Bone marrow (tissue), 2 donors: Measurements from ENCODE around the gene ACAD11.
"Not testable (repeated sequence)": the region's sequence is repeated elsewhere in the genome, so short reads cannot be mapped to it uniquely, and the experiment has no call there.

Experiments used
- DNase-seq, 2 donors: peaks; one replicate each; lab custom pipeline; 2025; lab: John Stamatoyannopoulos, UW

Gene ACAD11

GRCh38 chr3:132652640-132653270 is 6.9 kb downstream of the ACAD11 start:
- DNase-seq, result no peak

GRCh38 chr3:132650153-132650552 is 9.5 kb downstream of the ACAD11 start:
- no peak for DNase-seq

DNA sequence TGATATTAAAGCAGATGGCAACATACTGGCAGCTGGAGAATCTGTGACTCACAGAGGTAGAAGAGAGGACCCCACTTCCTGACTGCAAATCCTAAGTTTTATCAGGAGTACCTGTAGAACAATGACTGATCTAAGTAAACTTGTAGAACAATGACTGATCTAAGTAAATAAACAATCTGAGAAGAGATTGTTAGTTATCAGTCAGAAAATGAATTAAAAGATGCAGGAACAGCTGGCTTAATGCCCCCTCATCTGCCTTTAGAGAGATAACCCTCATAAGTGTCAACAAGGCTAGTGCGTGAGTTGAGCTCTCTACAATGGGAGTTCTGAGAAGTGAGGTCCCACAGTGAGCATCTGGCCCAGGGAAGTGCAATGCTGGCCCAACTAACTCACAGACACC is 14.6 kb downstream of the ACAD11 start:
- DNase-seq, result no peak

GRCh38 chr3:132643366-132643765 is 16.2 kb downstream of the ACAD11 start:
- DNase-seq, result no peak

DNA sequence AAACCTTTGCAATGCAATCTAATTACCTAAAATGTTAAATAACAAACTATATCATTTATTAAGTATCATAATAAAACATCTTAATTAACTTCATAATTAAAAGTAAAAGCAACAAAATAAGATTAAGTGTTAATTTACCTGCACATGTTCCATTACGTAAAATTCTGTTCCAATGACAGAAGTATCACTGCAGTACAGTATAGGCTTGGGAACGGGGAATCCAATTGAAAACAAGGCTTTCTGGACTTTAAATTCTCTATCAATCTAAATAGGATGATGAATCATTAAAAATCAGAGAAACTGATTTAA is 17.1 kb downstream of the ACAD11 start:
- no peak for DNase-seq

DNA sequence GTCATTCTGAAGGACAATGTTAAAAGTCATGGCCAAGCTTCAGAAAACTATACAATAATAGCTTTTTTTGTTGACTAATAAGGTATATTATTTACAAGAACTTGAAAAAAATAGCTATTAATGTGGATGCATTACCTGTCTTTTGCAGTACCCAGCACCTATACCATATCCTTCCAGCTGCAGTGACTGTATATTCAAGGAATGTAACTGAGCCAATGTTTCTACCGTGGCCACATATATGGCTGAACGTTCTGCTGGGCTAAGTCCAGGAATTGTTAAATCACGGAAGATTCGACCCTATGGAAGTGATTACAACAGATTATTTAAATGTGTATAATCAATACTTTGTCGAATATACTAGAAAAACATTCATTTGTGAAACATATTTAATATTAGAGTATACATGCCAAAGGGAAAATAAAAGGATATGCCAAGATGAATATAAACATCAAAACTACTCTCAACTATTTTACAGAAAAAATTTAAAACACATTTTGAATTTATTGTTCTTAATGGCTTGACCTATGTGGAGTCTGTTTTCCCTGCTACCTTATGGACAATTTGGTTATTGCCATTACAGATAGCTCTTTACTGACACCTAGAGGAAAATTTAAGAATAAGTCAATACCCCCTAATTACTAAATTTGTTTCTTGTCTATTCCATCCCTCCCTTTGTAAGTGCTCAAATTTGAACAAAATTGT is 17.6 kb downstream of the ACAD11 start:
- DNase-seq, result peak in 1 of 2 donors; percentile 44

DNA sequence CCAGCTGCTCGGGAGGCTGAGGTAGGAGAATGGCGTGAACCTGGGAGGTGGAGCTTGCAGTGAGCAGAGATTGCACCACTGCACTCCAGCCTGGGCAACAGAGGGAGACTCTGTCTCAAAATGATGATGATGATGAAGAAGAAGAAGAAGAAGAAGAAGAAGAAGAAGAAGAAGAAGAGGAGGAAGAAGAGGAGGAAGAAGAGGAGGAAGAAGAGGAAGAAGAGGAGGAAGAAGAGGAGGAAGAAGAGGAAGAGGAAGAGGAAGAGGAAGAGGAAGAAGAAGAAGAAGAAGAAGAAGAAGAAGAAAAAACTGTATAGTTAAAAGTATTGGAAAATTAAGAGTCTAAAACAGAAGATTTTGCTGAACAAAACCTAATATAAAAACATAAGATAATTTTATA is 18.2 kb downstream of the ACAD11 start:
- DNase-seq, result not testable (repeated sequence)

DNA sequence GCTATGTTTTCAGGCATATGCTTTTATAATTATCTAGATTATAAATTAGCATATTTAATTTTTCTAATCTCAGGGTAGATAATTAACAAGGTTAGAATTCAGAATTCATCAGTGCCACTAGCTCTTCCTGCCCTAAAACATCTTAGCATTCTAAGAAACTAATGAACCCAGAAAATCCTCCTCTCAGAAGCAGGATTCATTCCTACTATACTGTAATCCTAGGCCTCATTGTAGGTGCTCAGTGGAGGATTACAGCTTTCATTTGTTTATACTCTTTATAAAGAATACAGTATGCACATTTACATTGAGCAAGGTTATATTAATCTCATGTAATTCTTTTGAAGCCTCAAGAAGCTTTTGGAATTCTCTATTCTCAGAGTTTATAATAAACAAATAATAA is 20.9 kb downstream of the ACAD11 start:
- DNase-seq, result no peak

GRCh38 chr3:132637590-132637989 is 22.0 kb downstream of the ACAD11 start:
- no peak for DNase-seq

- no peak for DNase-seq
These were observed 24.6 kb downstream of the ACAD11 start for GRCh38 chr3:132635052-132635451.

DNA sequence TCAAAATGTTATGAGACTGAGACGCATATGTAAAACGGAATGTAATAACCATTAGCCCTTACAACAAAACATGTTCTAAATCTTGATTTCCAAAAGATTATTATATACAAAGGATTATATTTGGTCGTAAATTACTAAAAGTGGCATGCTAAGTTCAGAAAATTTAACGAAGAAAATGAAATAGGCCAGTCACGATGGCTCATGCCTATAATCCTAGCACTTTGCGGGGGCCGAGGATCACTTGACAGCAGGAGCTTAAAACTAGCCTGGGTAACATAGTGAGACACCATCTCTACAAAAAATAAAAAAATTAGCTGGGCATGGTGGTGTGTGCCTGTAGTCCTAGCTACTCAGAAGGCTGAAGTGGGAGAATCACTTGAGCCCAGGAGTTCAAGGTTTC is 29.0 kb downstream of the ACAD11 start:
- no peak for DNase-seq

- peak in 1 of 2 donors; percentile 10 for DNase-seq
These were observed 29.7 kb downstream of the ACAD11 start for GRCh38 chr3:132629928-132630327.

DNA sequence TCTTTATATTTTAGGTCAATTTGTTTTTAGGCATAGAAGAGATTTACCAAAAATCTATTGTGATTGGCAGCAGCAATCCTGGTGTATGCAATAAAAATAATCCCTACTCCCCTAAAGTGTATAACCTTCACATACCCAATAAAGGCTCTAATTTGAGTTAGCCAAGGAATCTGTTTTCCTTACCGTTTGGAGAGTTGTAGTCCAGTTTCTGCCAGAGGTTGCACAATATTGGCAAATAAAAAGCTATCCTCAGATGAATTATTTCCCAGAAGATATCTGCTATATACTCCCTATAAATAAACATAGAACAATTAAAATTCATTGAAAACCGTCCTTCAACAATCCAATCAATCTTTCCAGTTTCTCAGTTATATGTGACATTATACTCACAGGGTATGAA is 31.5 kb downstream of the ACAD11 start:
- no peak for DNase-seq

DNA sequence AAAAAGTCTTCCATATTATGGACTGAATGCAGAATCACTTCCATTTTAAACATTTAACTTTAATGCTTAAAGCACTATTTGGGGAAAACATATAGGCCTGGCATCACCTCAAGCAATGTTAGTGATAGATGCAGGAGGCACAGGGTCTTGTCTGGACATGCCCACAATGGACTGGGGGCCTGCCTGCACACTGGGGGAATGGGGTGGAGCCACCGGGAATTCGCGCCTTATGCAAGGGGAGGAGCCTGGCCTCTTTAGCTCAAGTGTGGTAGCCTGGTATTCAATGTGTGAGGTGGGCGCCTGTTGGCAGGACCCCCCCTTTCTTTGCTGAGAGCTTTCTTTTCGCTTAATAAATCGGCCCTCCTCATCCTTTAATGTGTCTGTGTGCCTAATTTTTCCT is 32.7 kb downstream of the ACAD11 start:
- DNase-seq, result no peak

- no peak for DNase-seq
These were observed 34.0 kb downstream of the ACAD11 start for GRCh38 chr3:132625613-132626012.

DNA sequence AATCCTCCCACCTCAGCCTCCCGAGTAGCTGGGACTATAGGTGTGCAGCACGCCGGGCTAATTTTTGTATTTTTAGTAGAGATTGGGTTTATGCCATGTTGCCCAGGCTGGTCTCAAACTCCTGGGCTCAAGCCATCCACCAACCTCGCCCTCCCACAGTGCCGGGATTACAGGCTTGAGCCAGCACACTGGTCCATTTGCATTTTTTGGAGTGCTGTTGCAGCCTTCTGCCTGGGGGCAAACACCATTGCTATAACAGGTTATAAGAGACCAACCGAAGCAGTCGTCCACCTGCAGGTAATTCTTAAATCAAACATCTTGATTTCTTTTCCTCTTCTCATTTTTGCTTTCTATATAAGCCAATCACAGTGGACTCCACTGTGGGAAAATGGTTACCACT is 34.8 kb downstream of the ACAD11 start:
- DNase-seq, result no peak

- no peak for DNase-seq
These were observed 36.0 kb downstream of the ACAD11 start for GRCh38 chr3:132623646-132624045.

DNA sequence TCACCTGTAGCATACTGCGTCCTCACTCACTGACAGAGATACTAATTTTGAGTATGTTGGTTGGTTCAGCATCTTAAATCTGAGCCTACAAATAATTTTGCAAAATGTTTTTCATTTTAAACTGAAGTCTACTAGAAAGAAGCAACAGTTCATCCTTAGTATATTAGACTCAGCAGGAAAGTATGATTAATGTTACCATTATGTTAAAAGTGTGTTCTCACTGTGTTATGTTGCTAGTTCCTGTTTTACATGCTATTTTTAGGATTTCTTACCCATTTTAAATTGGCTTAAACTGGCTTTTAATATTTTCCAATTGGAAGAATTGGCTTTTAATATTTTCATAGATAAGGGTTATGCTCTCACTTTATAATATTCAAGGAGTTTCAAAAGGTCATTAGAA is 36.8 kb downstream of the ACAD11 start:
- peak in 1 of 2 donors; percentile 42 for DNase-seq

DNA sequence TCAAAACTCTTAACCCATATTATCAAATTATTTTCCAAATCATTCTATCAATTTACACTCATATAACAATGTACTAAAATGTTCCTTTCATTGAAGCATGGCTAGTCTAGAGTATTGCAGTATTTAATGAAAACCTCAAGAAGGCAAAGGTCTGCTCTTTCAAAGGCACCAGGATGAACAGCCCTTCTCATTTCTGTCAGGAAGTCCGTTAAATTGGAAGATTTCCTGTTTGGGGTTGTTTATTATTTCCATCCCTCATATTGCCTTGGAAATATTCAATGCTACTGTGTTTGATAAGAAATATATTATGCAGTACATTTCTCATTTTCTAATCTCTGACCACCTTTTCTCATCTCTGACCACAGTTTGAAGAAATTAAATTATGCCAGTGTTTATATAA is 37.5 kb downstream of the ACAD11 start:
- DNase-seq, result no peak

DNA sequence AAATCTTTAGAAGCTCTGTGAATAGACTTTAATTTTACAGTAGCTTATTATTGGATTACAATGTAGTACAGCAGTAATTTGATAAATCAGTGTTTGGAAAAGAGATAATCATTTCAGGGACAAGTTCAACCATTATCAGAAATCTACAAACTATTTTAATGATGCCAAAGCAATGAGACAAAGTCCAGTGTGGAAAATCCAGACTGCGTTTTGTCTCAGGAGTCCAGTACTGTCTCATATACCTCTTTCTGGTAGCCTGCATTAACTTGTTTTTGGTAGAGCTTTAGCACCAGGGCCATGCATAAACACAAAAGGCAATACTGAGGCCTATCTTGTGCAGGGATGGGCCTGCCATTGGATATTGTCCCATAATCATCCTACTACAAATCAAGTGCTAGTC is 42.8 kb downstream of the ACAD11 start:
- DNase-seq, result no peak

DNA sequence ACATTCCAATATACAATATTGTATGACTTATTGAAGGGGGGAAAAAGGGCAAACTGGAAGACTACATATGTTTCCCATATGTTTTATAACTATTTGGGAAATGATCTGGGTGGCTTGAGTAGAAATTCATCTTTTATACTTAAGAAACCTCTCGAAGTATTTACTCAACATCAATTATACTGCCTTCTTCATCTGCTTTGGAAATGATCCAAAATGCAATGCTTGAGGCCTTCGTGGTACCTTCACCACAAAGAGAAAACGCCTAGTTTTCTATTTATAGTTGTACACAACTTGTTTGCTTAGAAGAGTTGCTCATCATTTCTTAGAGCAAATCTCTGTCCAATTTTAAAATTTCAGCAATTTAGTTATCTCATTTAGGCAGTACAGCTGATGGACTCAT is 43.7 kb downstream of the ACAD11 start:
- no peak for DNase-seq

GRCh38 chr3:132615301-132615700 is 44.3 kb downstream of the ACAD11 start:
- DNase-seq, result not testable (repeated sequence)

- DNase-seq, result not testable (repeated sequence)
These were observed 53.0 kb downstream of the ACAD11 start for GRCh38 chr3:132606620-132607019.

- DNase-seq, result no peak
These were observed 53.5 kb downstream of the ACAD11 start for GRCh38 chr3:132606085-132606484.
